HepG2 (cell line): ENCODE measurements around the gene PTPRB. TPM values are rescaled to one million over a fixed set of nuclear protein-coding genes. Genes with fewer than 3 reads are reported as not detected.

ENCODE experiments used
- ATAC-seq: fragments of 200-7000 bp; cut with Tn5 transposase; 3 replicates; pipeline ENCODE4 v1.9.1; 2020; ENCODE audit warnings: mild to moderate bottlenecking, moderate library complexity
- BruUV-seq: library from RNA; stranded (reverse); fragments of 400-500 nt; replicated peaks from 2 replicates; lab custom pipeline; 2021; lab: Mats Ljungman, UMichigan
- CTCF ChIA-PET: fragments of 300-600 bp; formaldehyde crosslinking; extraction: SDS; loops from one replicate; lab custom pipeline; 2021; ENCODE audit warnings: low total read pairs, inconsistent platforms, low intra/inter-chr PET ratio; lab: Yijun Ruan, JAX
- POLR2A ChIA-PET: fragments of 350-600 bp; sonication (Branson Sonifier 250); formaldehyde crosslinking; loops from one replicate; lab custom pipeline; 2020; ENCODE audit warnings: antibody characterized with exemption, inconsistent platforms; lab: Yijun Ruan, JAX
- DNase-seq: peaks from one replicate; pipeline ENCODE4 v3.0.0-alpha.2; 2015; ENCODE audit warnings: low spot score
- FAIRE-seq: peaks from 3 replicates; lab custom pipeline; 2011; peaks lifted over from hg19 to GRCh38; lab: Jason Lieb, UNC
- H2AFZ ChIP-seq: one replicate; pipeline ENCODE4 v1.6.1; 2011; ENCODE audit warnings: low read length, inconsistent platforms
- H3K27ac ChIP-seq: fragments of 300-600 bp; 3 replicates; pipeline ENCODE4 v1.8.0; 2011; ENCODE audit warnings: mixed run types, mild to moderate bottlenecking, mixed read lengths, low read length, inconsistent platforms; ENCODE audit not compliant: insufficient read depth; ENCODE audit errors: extremely low read length
- H3K27me3 ChIP-seq, 2 experiments: fragments of 200-600 bp in 1 of 2; 2 replicates in 1 of 2; 3 replicates in 1 of 2; pipeline versions ENCODE4 v1.6.0 to v1.8.0; 2011; ENCODE audit warnings: low read length in 2 of 2, mild to moderate bottlenecking in 2 of 2, moderate library complexity in 2 of 2, inconsistent platforms in 1 of 2; ENCODE audit not compliant: insufficient read depth in 2 of 2, control insufficient read depth in 1 of 2
- H3K36me3 ChIP-seq, 2 experiments: fragments of 200-600 bp in 1 of 2; replicated peaks in 1 of 2; 2 replicates in 1 of 2; 3 replicates in 1 of 2; pipeline versions ENCODE4 v1.5.1 to v1.8.0; 2011; ENCODE audit warnings: low read length in 2 of 2, inconsistent platforms in 1 of 2; ENCODE audit not compliant: insufficient read depth in 2 of 2, control insufficient read depth in 1 of 2
- H3K4me1 ChIP-seq: 2 replicates; pipeline ENCODE4 v1.5.1; 2012; ENCODE audit warnings: low read length, inconsistent platforms; ENCODE audit not compliant: insufficient read depth
- H3K4me2 ChIP-seq: 2 replicates; pipeline ENCODE4 v1.6.0; 2011; ENCODE audit warnings: low read depth, low read length, inconsistent platforms
- H3K4me3 ChIP-seq, 3 experiments: fragments of 200-600 bp in 1 of 3; sonication (generic), shearing (Covaris generic) in 1 of 3; replicated peaks in 1 of 3; 2 replicates each; pipeline ENCODE4 v1.5.1; 2011 to 2016; ENCODE audit warnings: low read length in 3 of 3, inconsistent platforms in 2 of 3, low read depth in 2 of 3, mild to moderate bottlenecking in 2 of 3, control low read depth in 1 of 3, mixed read lengths in 1 of 3; ENCODE audit not compliant: insufficient read depth in 1 of 3
- H3K79me2 ChIP-seq: one replicate; pipeline ENCODE4 v1.6.1; 2011; ENCODE audit warnings: low read length, inconsistent platforms; ENCODE audit not compliant: insufficient read depth
- H3K9ac ChIP-seq: 2 replicates; pipeline ENCODE4 v1.6.0; 2011; ENCODE audit warnings: mild to moderate bottlenecking, low read depth, low read length, inconsistent platforms; ENCODE audit not compliant: insufficient read depth
- H3K9me3 ChIP-seq: 2 replicates; pipeline ENCODE4 v1.5.1; 2012; ENCODE audit warnings: mild to moderate bottlenecking, low read length
- H4K20me1 ChIP-seq: 2 replicates; pipeline ENCODE4 v1.6.0; 2011; ENCODE audit warnings: inconsistent platforms, mild to moderate bottlenecking, low read length, moderate library complexity; ENCODE audit not compliant: insufficient read depth
- IKZF5 ChIP-seq: IDR thresholded peaks from 2 replicates; pipeline ENCODE4 v1.6.1; 2018; ENCODE audit warnings: missing genetic modification reagents, mild to moderate bottlenecking, missing compliant biosample characterization
- PRMT3 ChIP-seq: sonication (generic); formaldehyde crosslinking; IDR thresholded peaks from 2 replicates; pipeline ENCODE4 v1.8.1; 2022; ENCODE audit warnings: low read depth, mild to moderate bottlenecking, moderate library complexity, missing genetic modification reagents, borderline replicate concordance
- RXRB ChIP-seq: IDR thresholded peaks from 2 replicates; pipeline ENCODE4 v1.6.1; 2016; ENCODE audit warnings: borderline replicate concordance, missing genetic modification reagents, missing compliant biosample characterization
- SIN3B ChIP-seq: fragments of 150-350 bp; IDR thresholded peaks from 2 replicates; pipeline ENCODE4 v1.6.1; 2014; ENCODE audit warnings: low read length
- SMAD9 ChIP-seq: sonication (generic); formaldehyde crosslinking; IDR thresholded peaks from 2 replicates; pipeline ENCODE4 v1.5.1; 2020; ENCODE audit warnings: mild to moderate bottlenecking, missing genetic modification reagents
- TCF12 ChIP-seq, 2 experiments: fragments of 450-650 bp in 1 of 2; sonication (generic) in 1 of 2; formaldehyde crosslinking in 1 of 2; IDR thresholded peaks; 2 replicates each; pipeline versions ENCODE4 v1.6.1 to v1.8.0; 2017 to 2022; ENCODE audit warnings: antibody characterized with exemption in 1 of 2, mild to moderate bottlenecking in 1 of 2, missing genetic modification reagents in 1 of 2, moderate library complexity in 1 of 2
- TFDP2 ChIP-seq: sonication (generic); formaldehyde crosslinking; IDR thresholded peaks from 2 replicates; pipeline ENCODE4 v1.4.0; 2020; ENCODE audit warnings: missing genetic modification reagents
- ZBTB1 ChIP-seq: sonication (generic); formaldehyde crosslinking; IDR thresholded peaks from 2 replicates; pipeline ENCODE4 v1.4.0; 2020; ENCODE audit warnings: missing genetic modification reagents, borderline replicate concordance
- ZBTB43 ChIP-seq: sonication (generic); formaldehyde crosslinking; conservative IDR thresholded peaks from 2 replicates; pipeline ENCODE4 v1.4.0; 2020; ENCODE audit warnings: missing genetic modification reagents
- ZKSCAN1 ChIP-seq: fragments of 150-350 bp; IDR thresholded peaks from 2 replicates; pipeline ENCODE4 v1.6.1; 2014; ENCODE audit warnings: low read length
- ZNF503 ChIP-seq: sonication (generic); formaldehyde crosslinking; IDR thresholded peaks from 2 replicates; pipeline ENCODE4 v1.4.0; 2020; ENCODE audit warnings: missing genetic modification reagents
- ZNF569 ChIP-seq: sonication (generic); formaldehyde crosslinking; IDR thresholded peaks from 2 replicates; pipeline ENCODE4 v1.5.0; 2020; ENCODE audit warnings: mild to moderate bottlenecking, missing genetic modification reagents, moderate library complexity, borderline replicate concordance
- ZNF720 ChIP-seq: sonication (generic); formaldehyde crosslinking; IDR thresholded peaks from 2 replicates; pipeline ENCODE4 v1.4.0; 2020; ENCODE audit warnings: missing genetic modification reagents
- ZNF839 ChIP-seq: sonication (generic); formaldehyde crosslinking; IDR thresholded peaks from 2 replicates; pipeline ENCODE4 v1.4.0; 2020; ENCODE audit warnings: missing genetic modification reagents, mild to moderate bottlenecking, borderline replicate concordance
- ZNF841 ChIP-seq: sonication (generic); formaldehyde crosslinking; IDR thresholded peaks from 2 replicates; pipeline ENCODE4 v1.8.1; 2023; ENCODE audit warnings: missing genetic modification reagents, borderline replicate concordance
- WGBS: methylation state at CpG from one replicate; pipeline ENCODE4 v1.1.6; 2017; ENCODE audit warnings: low lambda C conversion rate; 5-methylcytosine and 5-hydroxymethylcytosine counted together
- in situ Hi-C: cut with HindIII; loops from 2 replicates; pipeline ENCODE4 v1.10.0; 2017; ENCODE audit warnings: low pct_unique_long_range_greater_than_20kb; ENCODE audit not compliant: extremely low pct_ligation_motif_present
- intact Hi-C: fragments of 100-400 bp; cut with micrococcal nuclease; formaldehyde crosslinking; loops from one replicate; pipeline ENCODE4 v1.10.0; 2022; ENCODE audit not compliant: unreplicated experiment
- polyA plus RNA-seq, 8 experiments: library from polyadenylated mRNA; depleted of rRNA in 3 of 8; stranded (reverse) in 7 of 8; unstranded in 1 of 8; fragments of >200 nt; fragmentation: Illumina TruSeq in 4 of 8; extraction: Trizol in 4 of 8; gene quantifications; 2 replicates each; pipeline versions ENCODE4 v1.2.1 to v1.2.3, GENCODE V29; 2011 to 2016; ENCODE audit warnings: low read depth in 4 of 8, missing spikeins in 1 of 8, mixed read lengths in 1 of 8; ENCODE audit not compliant: insufficient read depth in 1 of 8
- total RNA-seq, 5 experiments: library from RNA; depleted of rRNA; stranded (reverse); fragments of >200 nt; fragmentation: Illumina TruSeq; extraction: Trizol; gene quantifications; 2 replicates each; pipeline ENCODE4 v1.2.3, GENCODE V29; 2016; ENCODE audit warnings: low read depth in 1 of 5
- TF ChIP-seq, protein P1 (sequence below): sonication (generic); formaldehyde crosslinking; IDR thresholded peaks from 2 replicates; pipeline ENCODE4 v1.4.0; 2020; ENCODE audit warnings: missing genetic modification reagents, borderline replicate concordance

PTPRB gene
- total and polyA plus RNA-seq, 2 of the 13 experiments (the other 11 are each of a cell fraction or from before 2014, with no cell fraction given): 0.02 to 0.07 TPM

DNA sequence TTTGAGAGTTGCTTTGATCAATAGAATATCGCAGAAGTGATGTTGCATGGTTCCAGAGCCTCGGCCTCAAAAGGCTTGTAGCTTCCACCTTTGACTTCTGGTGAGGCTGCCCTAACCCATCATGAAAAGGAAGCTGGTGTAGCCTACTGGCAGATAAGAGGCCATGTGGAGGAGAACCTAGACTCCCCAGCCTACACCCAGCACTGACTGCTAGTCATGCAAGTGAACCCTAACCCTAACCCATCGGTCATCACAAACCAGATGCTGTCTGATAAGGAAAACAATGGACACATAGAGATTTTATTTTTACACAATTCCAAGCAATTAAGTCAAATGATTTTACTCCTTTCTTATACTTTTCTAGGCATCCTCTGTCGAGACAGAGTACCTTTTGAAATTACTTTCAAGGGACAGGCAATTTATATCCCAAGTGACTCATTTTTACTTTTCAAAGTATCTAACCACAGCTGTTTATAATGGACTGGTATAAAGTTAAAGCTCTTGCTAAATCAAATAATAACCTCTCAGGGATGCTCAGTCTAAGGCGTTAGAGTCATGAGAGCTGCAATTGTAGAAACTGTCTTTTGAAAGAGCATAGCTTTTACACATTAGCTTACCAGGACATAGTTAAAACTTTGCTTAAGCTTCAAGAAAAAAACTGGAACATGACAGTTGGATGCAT, 17.6 kb downstream of the PTPRB start:
- H3K9ac ChIP-seq: no peak overlapping the region
- in situ Hi-C loops: no loop called here
- ChIA-PET POLR2A (no interaction called here), CTCF (no interaction called here)
- DNase-seq: no peak
- BruUV-seq: no TSS peak
- no peak overlapping the region for H2AFZ ChIP-seq
- no peak for ATAC-seq
- no peaks in the 10 kb centered on the region for H4K20me1 ChIP-seq
- H3K9me3 ChIP-seq: no peaks in the 10 kb centered on the region
- no peak overlapping the region for H3K4me2 ChIP-seq
- no peak for FAIRE-seq
- H3K27ac ChIP-seq: no peak overlapping the region
- H3K79me2 ChIP-seq: no peaks in the 10 kb centered on the region
- no peak overlapping the region for H3K4me3 ChIP-seq
- peaks cover 0 to 3% of the 10 kb centered on the region in 2 experiments; a peak in 1 of 5 replicates for H3K27me3 ChIP-seq
- WGBS: 15% methylated on average over 5 of the region's 5 CpGs
- H3K36me3 ChIP-seq: no peaks in the 10 kb centered on the region
- intact Hi-C loops: no loop called here
- no peaks in the 10 kb centered on the region for H3K4me1 ChIP-seq
- TF ChIP-seq RXRB: no peak
- no peak for TF ChIP-seq IKZF5 (CRISPR knock-in tag)
- no peak for TF ChIP-seq ZBTB1 (CRISPR knock-in tag)
- no peak for TF ChIP-seq ZNF839 (CRISPR knock-in tag)
- TF ChIP-seq TFDP2 (CRISPR knock-in tag): no peak
- TF ChIP-seq ZBTB43 (CRISPR knock-in tag): no peak
- no peak for TF ChIP-seq PRMT3 (CRISPR knock-in tag)
- TF ChIP-seq ZNF569 (CRISPR knock-in tag): no peak
- no peak for TF ChIP-seq ZNF503
- TF ChIP-seq SMAD9 (CRISPR knock-in tag): no peak
- no peak for TF ChIP-seq SIN3B
- TF ChIP-seq, protein P1, sequence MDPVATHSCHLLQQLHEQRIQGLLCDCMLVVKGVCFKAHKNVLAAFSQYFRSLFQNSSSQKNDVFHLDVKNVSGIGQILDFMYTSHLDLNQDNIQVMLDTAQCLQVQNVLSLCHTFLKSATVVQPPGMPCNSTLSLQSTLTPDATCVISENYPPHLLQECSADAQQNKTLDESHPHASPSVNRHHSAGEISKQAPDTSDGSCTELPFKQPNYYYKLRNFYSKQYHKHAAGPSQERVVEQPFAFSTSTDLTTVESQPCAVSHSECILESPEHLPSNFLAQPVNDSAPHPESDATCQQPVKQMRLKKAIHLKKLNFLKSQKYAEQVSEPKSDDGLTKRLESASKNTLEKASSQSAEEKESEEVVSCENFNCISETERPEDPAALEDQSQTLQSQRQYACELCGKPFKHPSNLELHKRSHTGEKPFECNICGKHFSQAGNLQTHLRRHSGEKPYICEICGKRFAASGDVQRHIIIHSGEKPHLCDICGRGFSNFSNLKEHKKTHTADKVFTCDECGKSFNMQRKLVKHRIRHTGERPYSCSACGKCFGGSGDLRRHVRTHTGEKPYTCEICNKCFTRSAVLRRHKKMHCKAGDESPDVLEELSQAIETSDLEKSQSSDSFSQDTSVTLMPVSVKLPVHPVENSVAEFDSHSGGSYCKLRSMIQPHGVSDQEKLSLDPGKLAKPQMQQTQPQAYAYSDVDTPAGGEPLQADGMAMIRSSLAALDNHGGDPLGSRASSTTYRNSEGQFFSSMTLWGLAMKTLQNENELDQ: no peak
- TF ChIP-seq ZKSCAN1: no peak
- TF ChIP-seq TCF12 (IDR thresholded peaks at IDR 0.05): no peak
- TF ChIP-seq TCF12 (CRISPR knock-in tag; IDR thresholded peaks at IDR 0.05): no peak
- TF ChIP-seq ZNF720: no peak
- no peak for TF ChIP-seq ZNF841 (CRISPR knock-in tag)
